HG02610 (cell line): Measurements from ENCODE around the gene GPC6.

Experiments
- ATAC-seq: cut with Tn5 transposase; IDR thresholded peaks from one replicate; pipeline ENCODE4 v1.9.1; 2021; ENCODE audit warnings: mild to moderate bottlenecking, moderate library complexity; ENCODE audit not compliant: unreplicated experiment

The GPC6 gene

GRCh38 chr13:93878675-93879074, 652.1 kb downstream of the GPC6 start:
- ATAC-seq = no peak

- no peak for ATAC-seq
Measured at GRCh38 chr13:93881411-93881810, 654.8 kb downstream of the GPC6 start.

GRCh38 chr13:93882086-93882651, 655.6 kb downstream of the GPC6 start:
- ATAC-seq = no peak

GRCh38 chr13:93889430-93889951, 662.9 kb downstream of the GPC6 start:
- ATAC-seq = no peak

GRCh38 chr13:93899981-93900380, 673.4 kb downstream of the GPC6 start:
- no peak for ATAC-seq

GRCh38 chr13:93900731-93901130, 674.1 kb downstream of the GPC6 start:
- ATAC-seq = no peak

- no peak for ATAC-seq
Measured at GRCh38 chr13:93903909-93904308, 677.3 kb downstream of the GPC6 start.

- ATAC-seq = no peak
Measured at GRCh38 chr13:93915269-93915809, 688.7 kb downstream of the GPC6 start.

GRCh38 chr13:93922063-93922855, 695.7 kb downstream of the GPC6 start:
- no peak for ATAC-seq

GRCh38 chr13:93925990-93926389, 699.4 kb downstream of the GPC6 start:
- no peak for ATAC-seq

- ATAC-seq = no peak
Measured at GRCh38 chr13:93926425-93926824, 699.8 kb downstream of the GPC6 start.

GRCh38 chr13:93927431-93927830, 700.8 kb downstream of the GPC6 start:
- ATAC-seq = no peak

GRCh38 chr13:93932901-93933300, 706.3 kb downstream of the GPC6 start:
- ATAC-seq = no peak

GRCh38 chr13:93936901-93937300, 710.3 kb downstream of the GPC6 start:
- ATAC-seq = no peak

GRCh38 chr13:93941444-93941843, 714.8 kb downstream of the GPC6 start:
- no peak for ATAC-seq

- ATAC-seq = no peak
Measured at GRCh38 chr13:93942016-93942415, 715.4 kb downstream of the GPC6 start.

GRCh38 chr13:93945621-93946020, 719.0 kb downstream of the GPC6 start:
- no peak for ATAC-seq

- no peak for ATAC-seq
Measured at GRCh38 chr13:93946994-93947393, 720.4 kb downstream of the GPC6 start.

- no peak for ATAC-seq
Measured at GRCh38 chr13:93947651-93948050, 721.0 kb downstream of the GPC6 start.

- ATAC-seq = no peak
Measured at GRCh38 chr13:93948162-93948922, 721.7 kb downstream of the GPC6 start.

GRCh38 chr13:93951108-93951507, 724.5 kb downstream of the GPC6 start:
- no peak for ATAC-seq
